AG09309 (cell line): ENCODE measurements around the gene SLC2A6.

Experiments used
- DNase-seq: peaks from one replicate; pipeline ENCODE4 v3.0.0-alpha.2; 2010; ENCODE audit warnings: low read depth
- H3K4me3 ChIP-seq: 2 replicates; pipeline ENCODE4 v1.5.1; 2011; ENCODE audit warnings: mild to moderate bottlenecking, low read depth, low read length, moderate library complexity; ENCODE audit not compliant: control insufficient read depth
- TF ChIP-seq, protein P1 (sequence below): IDR thresholded peaks from 2 replicates; pipeline ENCODE4 v1.5.1; 2011; ENCODE audit warnings: mild to moderate bottlenecking, low read depth, low read length, inconsistent platforms; ENCODE audit not compliant: insufficient read depth, control insufficient read depth; ENCODE audit errors: missing control alignments

The SLC2A6 gene

DNA sequence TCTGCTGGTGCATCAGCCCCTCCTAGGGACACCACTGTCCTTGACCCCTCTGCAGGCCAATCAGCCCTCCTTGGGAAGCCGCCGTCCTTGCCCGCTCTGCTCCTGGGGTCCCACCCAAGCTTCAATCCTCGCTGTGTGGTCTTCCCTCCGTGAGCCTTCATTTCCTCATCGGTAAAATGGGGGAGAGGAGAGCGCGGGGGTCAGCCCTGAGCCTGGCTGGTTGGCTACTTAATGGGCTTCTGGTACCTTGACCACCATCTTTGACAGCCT lies 12.7 kb upstream of the SLC2A6 start:
- TF ChIP-seq, protein P1, sequence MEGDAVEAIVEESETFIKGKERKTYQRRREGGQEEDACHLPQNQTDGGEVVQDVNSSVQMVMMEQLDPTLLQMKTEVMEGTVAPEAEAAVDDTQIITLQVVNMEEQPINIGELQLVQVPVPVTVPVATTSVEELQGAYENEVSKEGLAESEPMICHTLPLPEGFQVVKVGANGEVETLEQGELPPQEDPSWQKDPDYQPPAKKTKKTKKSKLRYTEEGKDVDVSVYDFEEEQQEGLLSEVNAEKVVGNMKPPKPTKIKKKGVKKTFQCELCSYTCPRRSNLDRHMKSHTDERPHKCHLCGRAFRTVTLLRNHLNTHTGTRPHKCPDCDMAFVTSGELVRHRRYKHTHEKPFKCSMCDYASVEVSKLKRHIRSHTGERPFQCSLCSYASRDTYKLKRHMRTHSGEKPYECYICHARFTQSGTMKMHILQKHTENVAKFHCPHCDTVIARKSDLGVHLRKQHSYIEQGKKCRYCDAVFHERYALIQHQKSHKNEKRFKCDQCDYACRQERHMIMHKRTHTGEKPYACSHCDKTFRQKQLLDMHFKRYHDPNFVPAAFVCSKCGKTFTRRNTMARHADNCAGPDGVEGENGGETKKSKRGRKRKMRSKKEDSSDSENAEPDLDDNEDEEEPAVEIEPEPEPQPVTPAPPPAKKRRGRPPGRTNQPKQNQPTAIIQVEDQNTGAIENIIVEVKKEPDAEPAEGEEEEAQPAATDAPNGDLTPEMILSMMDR, result no peak
- H3K4me3 ChIP-seq, result no peak overlapping the region
- no peak for DNase-seq

DNA sequence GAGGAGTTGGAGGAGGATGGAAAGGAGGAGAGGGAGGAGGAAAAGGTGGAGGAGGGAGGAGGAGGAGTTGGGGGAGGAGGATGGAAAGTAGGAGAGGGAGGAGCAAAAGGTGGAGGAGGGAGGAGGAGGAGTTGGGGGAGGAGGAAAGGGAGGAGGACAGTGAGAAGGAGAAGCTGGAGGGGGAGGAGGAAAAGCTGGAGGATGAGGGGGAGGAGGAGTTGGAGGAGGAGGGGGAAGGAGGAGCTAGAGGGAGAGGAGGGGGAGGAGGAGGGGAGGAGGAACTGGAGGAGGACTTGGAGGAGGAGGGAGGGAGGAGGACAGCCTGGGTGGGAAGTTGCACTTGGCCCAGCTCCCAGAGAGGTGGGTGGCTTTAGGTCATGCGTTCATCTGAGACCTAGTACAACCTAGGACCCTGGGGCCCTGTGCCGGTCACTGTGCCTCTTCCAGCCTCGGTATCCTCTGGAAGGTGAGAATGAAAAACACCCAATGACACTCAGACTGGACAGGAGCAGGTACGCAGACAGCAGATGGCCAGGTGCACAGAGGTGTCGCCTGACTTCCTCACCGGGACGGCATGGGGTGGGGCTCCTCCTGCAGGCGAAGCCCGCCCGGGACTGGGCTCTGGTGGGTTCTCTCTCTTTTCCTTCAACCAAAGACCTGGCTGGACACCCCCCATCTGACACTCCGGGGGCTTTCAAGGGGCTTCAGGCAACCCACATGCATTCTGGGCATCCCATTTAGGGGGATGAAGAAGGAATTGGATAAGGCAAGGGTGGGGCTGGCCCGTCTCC lies 12.2 kb upstream of the SLC2A6 start:
- no peak for DNase-seq

GRCh38 chr9:133490201-133490681 lies 11.3 kb upstream of the SLC2A6 start:
- H3K4me3 ChIP-seq, result no peak overlapping the region
- DNase-seq, result no peak
- TF ChIP-seq, protein P1, result no peak

More for the DNA sequence above, 12.2 kb upstream of the SLC2A6 start:
- TF ChIP-seq, protein P1, result no peak
- no peak overlapping the region for H3K4me3 ChIP-seq

DNA sequence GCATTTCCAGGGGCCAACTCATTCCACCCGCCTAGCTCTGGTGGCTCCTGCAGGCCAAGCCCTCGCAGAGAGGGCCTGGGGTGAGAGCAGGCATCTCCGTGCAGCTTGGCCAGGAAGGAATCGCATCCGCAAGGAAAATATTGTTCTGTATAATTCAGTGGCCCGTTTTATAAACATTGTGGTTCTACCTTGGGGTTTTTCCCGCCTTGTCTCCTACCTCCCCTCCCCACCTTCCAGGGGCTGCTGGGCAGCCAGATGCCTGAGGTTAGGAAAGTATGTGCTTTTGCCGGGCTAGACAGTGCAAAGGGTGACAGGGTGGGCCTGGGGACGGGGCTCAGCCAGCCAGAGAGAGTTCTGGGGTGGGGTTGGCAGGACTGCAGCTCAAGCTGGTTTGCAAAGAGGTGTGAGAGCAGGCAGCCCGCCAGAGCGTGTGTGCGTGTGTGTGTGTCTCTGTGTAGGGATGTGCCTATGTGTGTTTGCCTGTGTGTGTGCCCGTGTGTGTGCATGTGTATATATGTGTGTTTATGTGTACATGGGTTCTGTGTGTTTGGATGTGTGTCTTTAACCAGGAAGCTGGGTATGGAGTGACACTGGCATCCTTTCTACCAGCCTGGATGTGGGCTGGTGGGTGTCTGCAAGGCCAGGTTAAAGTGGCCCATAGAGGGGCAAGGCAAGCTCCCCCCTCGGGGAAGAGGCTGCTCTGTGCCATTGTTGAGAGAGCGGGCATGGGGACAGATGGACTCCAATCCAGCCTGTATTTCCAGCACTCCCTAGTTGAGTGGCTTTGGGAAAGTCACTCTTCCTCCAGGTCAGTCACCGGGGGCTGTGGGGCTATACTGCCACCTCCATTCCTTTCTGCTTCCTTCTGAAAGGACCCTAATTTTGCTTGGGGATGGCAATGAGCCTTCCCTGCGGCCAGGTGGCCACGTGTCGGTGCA lies 10.6 kb upstream of the SLC2A6 start:
- H3K4me3 ChIP-seq, result no peak overlapping the region
- TF ChIP-seq, protein P1, result no peak
- DNase-seq, result no peak

- H3K4me3 ChIP-seq, result no peak overlapping the region
- DNase-seq, result no peak
Observed at GRCh38 chr9:133488686-133489252, 9.9 kb upstream of the SLC2A6 start.

DNA sequence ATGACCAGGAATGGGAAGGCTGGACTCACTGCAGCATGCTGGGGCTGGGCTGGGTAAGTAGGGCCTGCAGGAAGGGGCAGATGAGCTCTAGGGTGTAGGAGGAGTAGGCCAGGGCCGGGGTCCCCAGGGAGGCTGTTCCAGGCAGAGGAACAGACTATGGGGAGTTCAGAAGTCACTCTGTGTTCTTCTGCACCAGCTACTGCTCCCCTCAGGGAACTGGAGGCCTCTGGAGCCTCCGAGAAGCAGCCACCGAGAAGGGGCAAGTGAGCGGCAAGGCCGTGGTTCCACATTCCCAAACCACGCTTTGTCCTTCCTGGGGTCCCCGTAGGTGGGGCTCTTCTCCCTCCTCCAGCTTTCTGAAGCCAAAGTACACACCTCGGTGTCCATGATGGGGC lies 8.4 kb upstream of the SLC2A6 start:
- DNase-seq, result no peak
- TF ChIP-seq, protein P1, result no peak
- H3K4me3 ChIP-seq, result no peak overlapping the region

More at GRCh38 chr9:133488686-133489252, 9.9 kb upstream of the SLC2A6 start:
- TF ChIP-seq, protein P1, result no peak
